B cell (primary cell): ENCODE measurements around the gene CCNI. TPM values are rescaled to one million over a fixed set of nuclear protein-coding genes. Genes with fewer than 3 reads are reported as not detected.
"Not testable (repeated sequence)": the region's sequence is repeated elsewhere in the genome, so short reads cannot be mapped to it uniquely, and the experiment has no call there.

Experiments
- ATAC-seq: fragments of 200-7000 bp; cut with Tn5 transposase; one replicate; pipeline ENCODE4 v1.10.0; 2021; ENCODE audit warnings: low read depth, mild to moderate bottlenecking, moderate number of reproducible peaks, moderate library complexity
- CTCF ChIA-PET: fragments of 350-600 bp; sonication (Branson Sonifier 250); formaldehyde crosslinking; loops from one replicate; lab custom pipeline; 2021; ENCODE audit warnings: antibody characterized with exemption, inconsistent platforms; lab: Charles Lee
- POLR2A ChIA-PET: fragments of 350-600 bp; sonication (Branson Sonifier 250); formaldehyde crosslinking; loops from one replicate; lab custom pipeline; 2021; ENCODE audit warnings: antibody characterized with exemption; lab: Charles Lee
- DNase-seq: peaks from one replicate; pipeline ENCODE4 v3.0.0; 2013
- H2AFZ ChIP-seq: 2 replicates; pipeline ENCODE4 v1.6.1; 2012; ENCODE audit warnings: mild to moderate bottlenecking, low read depth, low read length; ENCODE audit not compliant: insufficient read depth, poor library complexity, severe bottlenecking
- H3K27ac ChIP-seq, 2 donors: 1 replicate in 1 of 2; 2 replicates in 1 of 2; pipeline ENCODE4 v1.5.1; 2012 to 2013; ENCODE audit warnings: low read length in 2 of 2, mild to moderate bottlenecking in 2 of 2, moderate library complexity in 1 of 2
- H3K27me3 ChIP-seq, 4 experiments: fragments of 200-600 bp in 1 of 4; sonication (generic) in 1 of 4; replicated peaks in 1 of 4; 1 replicate in 2 of 4; 2 replicates in 2 of 4; pipeline versions ENCODE4 v1.6.1 to v1.7.0; 2013 to 2016; ENCODE audit warnings: low read length in 3 of 4, mild to moderate bottlenecking in 2 of 4, mixed read lengths in 1 of 4, moderate library complexity in 1 of 4; ENCODE audit not compliant: insufficient read depth in 4 of 4, control insufficient read depth in 3 of 4; ENCODE audit errors: control extremely low read depth in 1 of 4
- H3K36me3 ChIP-seq, 2 experiments: replicated peaks in 1 of 2; 1 replicate in 1 of 2; 2 replicates in 1 of 2; pipeline versions ENCODE4 v1.6.1 to v1.7.1; 2013; ENCODE audit warnings: low read length in 1 of 2; ENCODE audit not compliant: insufficient read depth in 2 of 2, control insufficient read depth in 1 of 2; ENCODE audit errors: control extremely low read depth in 1 of 2, extremely low read depth in 1 of 2
- H3K4me1 ChIP-seq, 2 donors: fragments of 200-600 bp in 1 of 2; sonication (generic) in 1 of 2; 1 replicate in 1 of 2; 2 replicates in 1 of 2; pipeline versions ENCODE4 v1.5.1 to v1.6.1; 2013 to 2017; ENCODE audit warnings: low read length in 2 of 2; ENCODE audit not compliant: control insufficient read depth in 2 of 2, insufficient read depth in 2 of 2
- H3K4me2 ChIP-seq: replicated peaks from 2 replicates; pipeline ENCODE3; 2012; ENCODE audit warnings: mild to moderate bottlenecking, low read depth, low read length; ENCODE audit not compliant: poor library complexity, severe bottlenecking
- H3K4me3 ChIP-seq, 5 experiments: fragments of 200-600 bp in 1 of 5; sonication (generic) in 1 of 5; 1 replicate in 3 of 5; 2 replicates in 2 of 5; pipeline versions ENCODE4 v1.5.1 to v1.7.0; 2011 to 2016; ENCODE audit warnings: low read length in 4 of 5, mild to moderate bottlenecking in 4 of 5, low read depth in 2 of 5, control low read depth in 1 of 5, moderate library complexity in 1 of 5; ENCODE audit not compliant: insufficient read depth in 1 of 5; ENCODE audit errors: control extremely low read depth in 1 of 5, extremely low read depth in 1 of 5
- H3K79me2 ChIP-seq: fragments of 200-600 bp; sonication (generic); one replicate; pipeline ENCODE4 v1.6.0; 2016; ENCODE audit warnings: low read length; ENCODE audit not compliant: control insufficient read depth, insufficient read depth
- H3K9ac ChIP-seq: fragments of 200-600 bp; sonication (generic); 2 replicates; pipeline ENCODE4 v1.6.1; 2017; ENCODE audit warnings: mild to moderate bottlenecking, low read length, moderate library complexity
- H3K9me3 ChIP-seq, 3 donors: one replicate each; pipeline versions ENCODE4 v1.6.1 to v1.7.1; 2013; ENCODE audit warnings: low read length in 2 of 3; ENCODE audit not compliant: control insufficient read depth in 2 of 3, insufficient read depth in 1 of 3; ENCODE audit errors: control extremely low read depth in 1 of 3
- H4K20me1 ChIP-seq: 2 replicates; pipeline ENCODE4 v1.6.0; 2012; ENCODE audit warnings: mild to moderate bottlenecking, low read length; ENCODE audit not compliant: insufficient read depth, control insufficient read depth, poor library complexity, severe bottlenecking
- H3K27ac Mint-ChIP-seq: one replicate; pipeline ENCODE4 v1.8.0; 2021; ENCODE audit warnings: mixed read lengths
- H3K27me3 Mint-ChIP-seq: one replicate; pipeline ENCODE4 v1.8.0; 2021; ENCODE audit warnings: mixed read lengths
- H3K4me1 Mint-ChIP-seq: one replicate; pipeline ENCODE4 v1.8.0; 2021; ENCODE audit warnings: mixed read lengths
- H3K4me3 Mint-ChIP-seq: one replicate; pipeline ENCODE4 v1.8.0; 2021; ENCODE audit warnings: mixed read lengths
- H3K9me3 Mint-ChIP-seq: one replicate; pipeline ENCODE4 v1.8.0; 2022; ENCODE audit warnings: mixed read lengths; ENCODE audit not compliant: insufficient read depth
- EZH2 ChIP-seq: IDR thresholded peaks from 2 replicates; pipeline ENCODE4 v1.6.1; 2012; ENCODE audit warnings: borderline replicate concordance, low read depth, mild to moderate bottlenecking, moderate library complexity, low read length; ENCODE audit not compliant: insufficient read depth, poor library complexity, severe bottlenecking
- WGBS: methylation state at CpG from one replicate; pipeline ENCODE4 v1.1.5; 2013; ENCODE audit warnings: missing lambda C conversion rate; ENCODE audit not compliant: insufficient coverage; 5-methylcytosine and 5-hydroxymethylcytosine counted together
- intact Hi-C: fragments of 100-400 bp; cut with micrococcal nuclease; formaldehyde crosslinking; loops from one replicate; pipeline ENCODE4 v1.10.0; 2022
- polyA plus RNA-seq: library from polyadenylated mRNA; depleted of rRNA; stranded (reverse); fragments of >200 nt; gene quantifications from 2 replicates; pipeline ENCODE4 v1.2.3, GENCODE V29; 2012
- total RNA-seq, 2 donors: library from RNA; stranded (reverse); fragments of 120-200 nt in 1 of 2; gene quantifications; 1 replicate in 1 of 2; 2 replicates in 1 of 2; pipeline versions ENCODE4 v1.2.3 to v1.2.4, GENCODE V29; 2013 to 2022
- TF ChIP-seq, protein P1 (sequence below): fragments of 200-600 bp; IDR thresholded peaks from one replicate; pipeline ENCODE4 v1.8.0; 2022; ENCODE audit warnings: antibody characterized with exemption, mild to moderate bottlenecking

Gene CCNI
- total and polyA plus RNA-seq, 2 donors (not counting 1 experiment from before 2014, with no cell fraction given): 95.1 to 314 TPM

DNA sequence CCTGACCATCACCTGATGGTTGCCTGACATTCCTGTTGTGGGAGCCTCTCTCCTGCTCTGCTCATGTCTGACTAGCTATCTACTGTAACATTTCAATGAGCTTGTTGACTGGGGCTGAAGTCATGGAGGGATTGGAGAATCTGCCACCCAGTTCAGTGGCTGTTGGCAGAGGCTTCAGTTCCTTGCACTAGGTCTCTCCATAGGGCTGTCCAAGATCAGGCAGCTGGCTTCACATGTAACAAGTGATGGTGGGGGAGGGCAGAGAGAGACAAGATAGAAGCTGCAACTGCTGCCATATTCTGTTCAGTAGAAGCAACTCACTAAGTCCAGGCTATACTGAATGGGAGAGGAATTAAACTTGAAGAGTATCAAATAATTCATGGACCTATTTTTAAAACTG is 14.1 kb upstream of the CCNI start:
- no peaks in the 10 kb centered on the region for H3K27me3 Mint-ChIP-seq
- Histone ChIP-seq H3K9ac (no peak overlapping the region), H2AFZ (no peak overlapping the region), H4K20me1 (no peaks in the 10 kb centered on the region), H3K4me3 (no peak overlapping the region), H3K79me2 (peaks cover 10% of the 10 kb centered on the region), H3K4me1 (peaks cover 13 to 15% of the 10 kb centered on the region in 2 donors), H3K27ac (no peak overlapping the region), H3K4me2 (no peak overlapping the region), H3K27me3 (no peaks in the 10 kb centered on the region), H3K36me3 (no peaks in the 10 kb centered on the region), H3K9me3 (peaks cover 0 to 2% (median 0%) of the 10 kb centered on the region in 3 donors)
- H3K4me1 Mint-ChIP-seq: peaks cover 12% of the 10 kb centered on the region
- ChIA-PET CTCF (interaction anchor here (0.6 to 14.9 kb wide), 2 partner anchors 45 to 112 kb away, joined by 3 to 444 read pairs; no protein-coding TSS in a partner anchor), POLR2A (interaction anchor here (0.7 to 0.8 kb wide), 2 partner anchors 11 to 49 kb away, joined by 3 to 5 read pairs; no protein-coding TSS in a partner anchor)
- intact Hi-C loops: no loop called here
- ATAC-seq (no peak), DNase-seq (no peak)
- no peak overlapping the region for H3K27ac Mint-ChIP-seq
- TF ChIP-seq, protein P1, sequence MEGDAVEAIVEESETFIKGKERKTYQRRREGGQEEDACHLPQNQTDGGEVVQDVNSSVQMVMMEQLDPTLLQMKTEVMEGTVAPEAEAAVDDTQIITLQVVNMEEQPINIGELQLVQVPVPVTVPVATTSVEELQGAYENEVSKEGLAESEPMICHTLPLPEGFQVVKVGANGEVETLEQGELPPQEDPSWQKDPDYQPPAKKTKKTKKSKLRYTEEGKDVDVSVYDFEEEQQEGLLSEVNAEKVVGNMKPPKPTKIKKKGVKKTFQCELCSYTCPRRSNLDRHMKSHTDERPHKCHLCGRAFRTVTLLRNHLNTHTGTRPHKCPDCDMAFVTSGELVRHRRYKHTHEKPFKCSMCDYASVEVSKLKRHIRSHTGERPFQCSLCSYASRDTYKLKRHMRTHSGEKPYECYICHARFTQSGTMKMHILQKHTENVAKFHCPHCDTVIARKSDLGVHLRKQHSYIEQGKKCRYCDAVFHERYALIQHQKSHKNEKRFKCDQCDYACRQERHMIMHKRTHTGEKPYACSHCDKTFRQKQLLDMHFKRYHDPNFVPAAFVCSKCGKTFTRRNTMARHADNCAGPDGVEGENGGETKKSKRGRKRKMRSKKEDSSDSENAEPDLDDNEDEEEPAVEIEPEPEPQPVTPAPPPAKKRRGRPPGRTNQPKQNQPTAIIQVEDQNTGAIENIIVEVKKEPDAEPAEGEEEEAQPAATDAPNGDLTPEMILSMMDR: no peak
- TF ChIP-seq EZH2: no peak
- H3K4me3 Mint-ChIP-seq: no peak overlapping the region
- no peaks in the 10 kb centered on the region for H3K9me3 Mint-ChIP-seq

DNA sequence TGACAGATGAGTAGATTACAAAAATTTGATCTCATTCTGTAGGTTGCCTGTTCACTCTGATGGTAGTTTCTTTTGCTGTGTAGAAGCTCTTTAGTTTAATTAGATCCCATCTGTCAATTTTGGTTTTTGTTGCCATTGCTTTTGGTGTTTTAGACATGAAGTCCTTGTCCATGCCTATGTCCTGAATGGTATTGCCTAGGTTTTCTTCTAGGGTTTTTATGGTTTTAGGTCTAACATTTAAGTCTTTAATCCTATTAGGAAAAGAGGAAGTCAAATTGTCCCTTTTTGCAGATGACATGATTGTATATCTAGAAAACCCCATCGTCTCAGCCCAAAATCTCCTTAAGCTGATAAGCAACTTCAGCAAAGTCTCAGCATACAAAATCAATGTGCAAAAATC is 11.2 kb upstream of the CCNI start:
- H3K4me3 Mint-ChIP-seq, H3K27ac Mint-ChIP-seq, H3K9me3 ChIP-seq, H3K27me3 Mint-ChIP-seq, H3K9ac ChIP-seq, H3K27ac ChIP-seq, CTCF ChIA-PET, H3K4me3 ChIP-seq, H4K20me1 ChIP-seq, DNase-seq, H3K4me1 Mint-ChIP-seq, H3K79me2 ChIP-seq, H3K36me3 ChIP-seq, intact Hi-C loops, H2AFZ ChIP-seq, H3K9me3 Mint-ChIP-seq, H3K27me3 ChIP-seq, H3K4me2 ChIP-seq, ATAC-seq, H3K4me1 ChIP-seq: not testable (repeated sequence)
- no CpG with 5 or more reads among the region's 1 CpG for WGBS
- POLR2A ChIA-PET: interaction anchor here (2.0 kb wide), 1 partner anchor 10 kb away, joined by 4 read pairs; no protein-coding TSS in a partner anchor
